Hepatocyte (in vitro differentiated cells): ENCODE results near the gene STAC3.

Experiments
- EZH2 ChIP-seq: fragments of 200-600 bp; sonication (generic); IDR thresholded peaks from 2 replicates; pipeline ENCODE4 v1.6.1; 2016; ENCODE audit warnings: antibody characterized with exemption, mild to moderate bottlenecking, borderline replicate concordance
- TF ChIP-seq, protein P1 (sequence below): fragments of 200-600 bp; sonication (generic); IDR thresholded peaks from 2 replicates; pipeline ENCODE4 v1.5.1; 2016; ENCODE audit warnings: antibody characterized with exemption, mild to moderate bottlenecking; ENCODE audit not compliant: poor library complexity

DNA sequence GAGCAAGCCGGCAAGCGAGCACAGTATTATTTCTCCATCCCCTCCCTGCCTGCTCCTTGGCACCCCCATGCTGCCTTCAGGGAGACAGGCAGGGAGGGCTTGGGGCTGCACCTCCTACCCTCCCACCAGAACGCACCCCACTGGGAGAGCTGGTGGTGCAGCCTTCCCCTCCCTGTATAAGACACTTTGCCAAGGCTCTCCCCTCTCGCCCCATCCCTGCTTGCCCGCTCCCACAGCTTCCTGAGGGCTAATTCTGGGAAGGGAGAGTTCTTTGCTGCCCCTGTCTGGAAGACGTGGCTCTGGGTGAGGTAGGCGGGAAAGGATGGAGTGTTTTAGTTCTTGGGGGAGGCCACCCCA, 38.3 kb downstream of the STAC3 start:
- TF ChIP-seq, protein P1, sequence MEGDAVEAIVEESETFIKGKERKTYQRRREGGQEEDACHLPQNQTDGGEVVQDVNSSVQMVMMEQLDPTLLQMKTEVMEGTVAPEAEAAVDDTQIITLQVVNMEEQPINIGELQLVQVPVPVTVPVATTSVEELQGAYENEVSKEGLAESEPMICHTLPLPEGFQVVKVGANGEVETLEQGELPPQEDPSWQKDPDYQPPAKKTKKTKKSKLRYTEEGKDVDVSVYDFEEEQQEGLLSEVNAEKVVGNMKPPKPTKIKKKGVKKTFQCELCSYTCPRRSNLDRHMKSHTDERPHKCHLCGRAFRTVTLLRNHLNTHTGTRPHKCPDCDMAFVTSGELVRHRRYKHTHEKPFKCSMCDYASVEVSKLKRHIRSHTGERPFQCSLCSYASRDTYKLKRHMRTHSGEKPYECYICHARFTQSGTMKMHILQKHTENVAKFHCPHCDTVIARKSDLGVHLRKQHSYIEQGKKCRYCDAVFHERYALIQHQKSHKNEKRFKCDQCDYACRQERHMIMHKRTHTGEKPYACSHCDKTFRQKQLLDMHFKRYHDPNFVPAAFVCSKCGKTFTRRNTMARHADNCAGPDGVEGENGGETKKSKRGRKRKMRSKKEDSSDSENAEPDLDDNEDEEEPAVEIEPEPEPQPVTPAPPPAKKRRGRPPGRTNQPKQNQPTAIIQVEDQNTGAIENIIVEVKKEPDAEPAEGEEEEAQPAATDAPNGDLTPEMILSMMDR, result no peak
- TF ChIP-seq EZH2, result no peak
